ENCODE data around the gene SERINC5.

Gene SERINC5

DNA sequence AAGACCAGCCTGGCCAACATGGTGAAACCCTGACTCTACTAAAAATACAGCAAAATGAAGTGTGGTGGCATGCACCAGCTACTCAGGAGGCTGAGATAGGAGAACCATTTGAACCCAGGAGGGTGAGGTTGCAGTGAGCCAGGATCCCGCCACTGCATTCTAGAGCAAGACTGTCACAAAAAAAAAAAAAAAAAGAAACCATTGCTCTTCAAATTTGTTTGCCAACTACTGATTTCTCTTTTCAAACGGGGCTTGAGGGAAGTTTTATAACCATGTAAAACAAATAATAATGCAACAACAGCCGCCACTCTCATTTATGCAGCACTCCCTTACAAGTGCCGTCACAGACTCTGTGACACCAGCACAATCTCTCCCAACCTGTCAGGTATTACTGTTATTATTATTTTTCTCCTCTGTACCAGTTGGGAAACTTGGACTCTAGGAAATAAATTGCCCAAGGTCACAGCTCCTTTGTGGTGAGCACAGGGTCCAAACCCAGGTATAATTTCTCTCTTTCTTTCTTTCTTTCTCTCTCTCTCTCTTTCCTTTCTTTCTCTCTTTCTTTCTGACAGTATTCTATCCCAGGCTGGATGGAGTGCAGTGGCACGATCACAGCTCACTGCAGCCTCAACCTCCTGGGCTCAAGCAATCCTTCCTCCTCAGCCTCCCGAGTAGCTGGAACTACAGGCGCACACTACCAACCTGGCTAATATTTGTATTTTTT lies 25.4 kb downstream of the SERINC5 start:
- DNase-seq (ENCODE audit: extremely low read depth in 1 of 2, low read depth in 1 of 2): no peak

DNA sequence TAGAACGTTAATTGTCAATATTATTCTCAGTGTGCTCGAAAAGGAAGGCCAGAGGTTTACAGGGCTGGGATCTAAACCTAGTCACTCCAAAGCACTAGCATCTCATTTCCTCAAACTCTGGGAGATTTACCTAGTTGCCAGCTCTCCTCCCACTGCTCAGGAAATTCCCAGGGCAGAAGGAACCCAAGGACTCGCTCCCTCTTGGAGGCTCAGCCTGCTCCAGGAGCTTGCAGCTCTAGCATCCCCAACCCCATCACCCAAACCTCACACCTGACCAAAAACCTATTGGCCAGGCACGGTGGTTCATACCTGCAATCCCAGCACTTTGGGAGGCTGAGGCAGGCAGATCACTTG lies 26.0 kb downstream of the SERINC5 start:
- no peak for DNase-seq (ENCODE audit: extremely low read depth in 1 of 2, low read depth in 1 of 2)

DNA sequence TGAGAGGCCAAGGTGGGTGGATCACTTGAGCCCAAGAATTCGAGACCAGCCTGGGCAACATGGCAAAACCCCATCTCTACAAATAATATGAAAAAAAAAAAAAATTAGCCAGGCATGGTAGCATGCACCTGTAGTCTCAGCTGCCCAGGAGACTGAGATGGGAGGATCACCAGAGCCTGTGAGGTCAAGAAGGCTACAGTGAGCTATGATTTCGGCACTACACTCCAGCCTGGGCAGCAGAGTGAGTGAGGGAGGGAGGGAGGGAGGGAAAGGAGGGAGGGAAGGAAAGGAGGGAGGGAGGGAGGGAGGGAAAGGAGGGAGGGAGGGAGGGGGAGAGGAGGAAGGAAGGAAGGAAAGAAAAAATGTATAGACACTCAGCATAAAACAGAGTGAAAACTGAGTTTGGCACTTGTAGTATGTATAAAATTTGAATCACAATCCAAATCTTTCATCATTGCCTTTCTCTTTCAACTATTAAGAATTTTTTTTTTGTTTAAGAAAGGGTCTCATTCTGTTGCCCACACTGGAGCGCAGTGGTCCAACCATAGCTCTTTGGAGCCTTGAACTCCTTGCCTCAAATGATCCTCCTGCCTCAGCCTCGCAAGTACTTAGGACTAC lies 27.8 kb downstream of the SERINC5 start:
- no peak for DNase-seq (ENCODE audit: extremely low read depth in 1 of 2, low read depth in 1 of 2)

- no peak for DNase-seq (ENCODE audit: extremely low read depth in 1 of 2, low read depth in 1 of 2)
These were observed 29.9 kb downstream of the SERINC5 start for GRCh38 chr5:80225934-80226326.

- DNase-seq (ENCODE audit: extremely low read depth in 1 of 2, low read depth in 1 of 2): no peak
These were observed 30.5 kb downstream of the SERINC5 start for GRCh38 chr5:80225189-80225933.

DNA sequence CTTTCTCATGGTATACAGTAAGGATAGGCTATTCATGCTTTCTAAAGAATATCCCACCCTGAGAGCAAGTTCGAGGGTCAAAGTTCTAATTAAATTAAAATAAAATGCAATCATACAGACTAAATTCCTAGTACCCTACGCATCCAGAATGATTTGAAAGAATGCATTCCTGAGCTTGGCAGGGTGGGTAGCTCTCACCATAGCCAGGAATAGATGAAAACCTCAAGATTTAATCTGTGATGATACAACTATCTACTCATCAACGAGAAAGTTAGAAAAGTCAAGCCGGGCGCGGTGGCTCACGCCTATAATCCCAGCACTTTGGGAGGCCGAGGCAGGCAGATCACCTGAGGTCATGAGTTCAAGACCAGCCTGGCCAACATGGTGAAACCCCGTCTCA lies 32.3 kb downstream of the SERINC5 start:
- no peak for DNase-seq (ENCODE audit: extremely low read depth in 1 of 2, low read depth in 1 of 2)

DNA sequence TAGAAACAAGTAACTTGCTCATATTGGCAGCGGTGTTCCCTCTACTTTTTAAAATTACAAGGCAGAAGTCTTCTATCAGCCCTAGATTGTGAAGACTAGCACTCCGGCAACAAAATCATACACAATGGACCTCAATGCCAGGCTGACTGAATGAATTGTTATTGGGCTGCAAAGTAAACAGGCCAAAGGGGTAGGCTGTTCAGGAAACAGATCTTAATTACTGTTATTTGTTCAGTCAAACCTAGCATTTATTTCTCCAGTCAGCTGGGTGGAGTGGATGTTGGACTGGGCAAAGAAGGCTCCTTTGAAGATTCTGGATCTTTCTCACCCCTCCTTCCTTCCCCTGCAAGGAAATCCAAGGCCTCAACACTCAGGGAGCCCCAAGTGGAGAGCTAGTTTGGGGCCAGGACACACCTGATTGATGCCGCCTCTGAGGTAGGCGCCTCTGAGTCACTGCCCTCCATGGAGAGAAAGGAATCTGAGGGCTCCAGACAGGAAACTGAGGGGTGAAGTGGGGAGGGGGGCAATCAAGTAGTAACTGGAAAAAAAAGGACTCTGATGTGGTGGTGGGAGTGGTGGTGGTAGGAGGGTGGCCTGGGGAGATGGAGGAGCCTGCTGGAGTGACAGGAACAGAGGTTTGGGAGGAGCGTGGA lies 35.5 kb downstream of the SERINC5 start:
- no peak for DNase-seq (ENCODE audit: extremely low read depth in 1 of 2, low read depth in 1 of 2)

DNA sequence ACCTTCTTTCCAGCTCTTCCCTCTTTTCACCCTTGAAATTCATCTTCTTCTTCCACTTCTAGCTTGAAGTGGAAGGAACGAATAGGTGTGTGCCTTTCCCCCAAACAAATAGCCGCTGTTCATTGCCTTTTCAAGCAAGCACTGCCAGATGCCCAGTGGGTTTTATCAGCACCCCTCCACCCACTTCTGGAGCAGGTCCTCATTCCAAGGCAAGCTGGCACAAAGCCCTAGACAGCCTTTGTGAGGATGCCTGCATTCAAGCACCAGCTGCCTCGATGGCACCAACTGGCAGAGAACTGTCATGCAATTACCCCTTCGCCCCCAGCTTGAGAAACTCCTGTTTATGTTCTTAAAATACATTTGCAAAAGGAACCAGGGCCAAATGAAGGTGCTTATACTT lies 36.5 kb downstream of the SERINC5 start:
- no peak for DNase-seq (ENCODE audit: extremely low read depth in 1 of 2, low read depth in 1 of 2)

- no peak for DNase-seq (ENCODE audit: extremely low read depth in 1 of 2, low read depth in 1 of 2)
These were observed 38.2 kb downstream of the SERINC5 start for GRCh38 chr5:80217667-80218066.

DNA sequence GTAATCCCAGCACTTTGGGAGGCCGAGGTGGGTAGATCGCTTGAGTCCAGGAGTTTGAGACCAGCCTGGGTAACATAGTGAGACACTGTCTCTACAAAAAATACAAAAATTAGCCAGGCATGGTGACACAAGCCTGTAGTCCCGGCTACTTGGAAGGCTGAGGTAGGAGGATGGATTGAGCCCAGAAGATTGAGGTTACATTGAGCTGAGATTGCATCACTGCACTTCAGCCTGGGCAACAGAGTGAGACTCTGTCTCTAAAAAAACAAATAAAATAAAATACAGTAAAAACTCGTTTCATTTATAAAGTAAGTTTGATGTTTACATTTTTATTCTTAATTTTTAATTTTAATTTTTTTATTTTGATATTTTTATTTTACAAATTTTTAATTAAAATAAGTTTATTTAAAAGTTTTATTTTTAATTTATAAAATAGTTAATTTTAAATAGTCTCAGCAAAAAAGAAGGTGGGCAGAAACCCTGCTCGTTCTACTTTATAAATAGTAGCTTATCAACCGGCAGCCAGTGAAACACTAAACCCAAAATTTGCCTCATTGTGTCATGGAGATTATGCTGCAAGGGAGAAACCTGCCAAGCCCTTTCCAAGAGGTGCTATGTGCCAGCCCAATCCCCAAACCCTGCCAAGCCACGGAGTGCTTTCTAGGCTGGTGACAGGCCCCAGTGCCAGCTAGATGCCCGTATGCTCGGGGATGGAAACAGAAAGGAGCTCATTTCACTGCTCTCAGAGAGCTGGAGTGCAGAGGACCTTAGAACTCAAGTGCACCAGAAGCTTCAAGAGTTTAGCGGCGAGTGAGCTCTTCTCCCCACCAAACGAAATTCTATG lies 38.9 kb downstream of the SERINC5 start:
- no peak for DNase-seq (ENCODE audit: extremely low read depth in 1 of 2, low read depth in 1 of 2)

DNA sequence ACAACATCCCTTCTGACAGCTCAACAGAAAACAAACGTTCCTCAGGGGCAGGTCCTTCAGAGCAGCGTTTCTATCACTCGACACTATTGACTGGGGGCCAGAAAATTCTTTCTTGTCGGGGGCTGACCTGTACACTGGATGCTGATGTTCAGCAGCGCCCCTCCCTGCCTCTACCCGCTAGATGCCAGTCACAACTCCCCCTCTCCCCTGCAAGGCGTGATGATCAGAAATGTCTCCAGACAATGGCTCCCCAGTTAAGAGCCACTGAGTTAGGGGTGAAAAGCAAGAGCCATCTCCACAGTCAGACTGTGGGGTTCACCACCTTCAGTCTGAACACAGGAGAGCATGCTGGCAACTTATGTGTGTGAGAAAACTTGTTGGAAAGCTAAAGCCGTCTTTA lies 39.8 kb downstream of the SERINC5 start:
- no peak for DNase-seq (ENCODE audit: extremely low read depth in 1 of 2, low read depth in 1 of 2)

DNA sequence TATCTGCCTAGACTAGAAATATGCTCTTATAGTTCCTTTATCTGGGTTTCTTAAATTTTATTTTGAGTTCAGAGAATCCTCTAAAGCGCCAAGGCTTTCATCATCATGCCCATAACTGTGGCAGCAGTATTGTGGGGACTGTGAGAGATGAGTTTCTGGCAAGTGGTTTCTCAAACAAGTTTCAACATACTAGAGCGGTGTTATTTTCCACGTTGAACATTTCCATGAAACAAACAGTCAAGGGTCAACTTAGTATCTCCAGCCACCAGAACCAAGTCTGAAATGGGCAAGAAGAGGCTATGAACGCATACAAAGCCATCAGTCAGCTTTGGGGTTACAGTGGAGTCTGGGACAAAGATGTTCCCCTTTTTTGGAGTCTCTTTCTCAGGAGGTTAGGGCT lies 40.3 kb downstream of the SERINC5 start:
- no peak for DNase-seq (ENCODE audit: extremely low read depth in 1 of 2, low read depth in 1 of 2)

GRCh38 chr5:80213466-80213865 lies 42.4 kb downstream of the SERINC5 start:
- no peak for DNase-seq (ENCODE audit: extremely low read depth in 1 of 2, low read depth in 1 of 2)

DNA sequence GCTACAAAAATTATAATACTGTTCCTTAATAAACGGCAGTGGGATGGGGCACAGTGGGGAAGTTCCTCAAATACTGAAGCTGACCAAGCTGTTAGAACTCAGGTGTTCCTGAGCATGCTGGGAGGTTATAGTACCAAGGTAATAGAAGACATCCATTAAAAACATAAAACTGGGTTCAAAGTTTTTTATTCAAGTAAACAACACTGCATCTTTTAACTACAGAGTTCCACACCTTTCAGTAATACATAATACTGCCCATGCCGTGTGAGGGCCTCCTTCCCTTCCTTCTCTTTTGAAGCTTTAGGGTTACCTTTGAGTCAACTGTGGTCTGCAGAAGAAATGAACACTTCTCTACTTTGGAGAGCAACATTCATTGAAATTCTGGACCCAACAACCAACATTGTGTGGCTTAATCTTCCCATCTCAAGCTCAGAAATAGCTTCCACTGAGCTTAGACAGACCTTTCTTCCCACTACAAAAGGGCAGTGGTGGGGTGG lies 43.6 kb downstream of the SERINC5 start:
- no peak for DNase-seq (ENCODE audit: extremely low read depth in 1 of 2, low read depth in 1 of 2)

GRCh38 chr5:80211327-80211726 lies 44.5 kb downstream of the SERINC5 start:
- no peak for DNase-seq (ENCODE audit: extremely low read depth in 1 of 2, low read depth in 1 of 2)

DNA sequence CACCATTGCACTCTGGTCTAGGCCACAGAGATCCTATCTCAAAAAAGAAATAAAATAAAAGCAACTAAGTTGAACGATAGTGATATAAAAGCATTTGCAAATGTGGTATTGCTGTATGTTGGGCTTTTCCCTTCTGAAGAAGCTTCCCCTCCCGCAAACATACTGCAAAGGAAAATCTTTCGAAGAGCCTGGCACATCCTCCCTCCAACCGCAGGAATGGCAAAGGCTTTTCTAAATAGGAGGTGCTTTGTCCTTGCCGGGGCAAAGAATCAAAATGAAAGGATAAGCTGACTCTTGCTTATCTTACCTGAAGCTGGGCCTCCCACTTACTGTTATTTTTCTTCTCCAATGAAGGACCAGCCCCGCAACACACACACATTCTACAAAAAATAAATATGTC lies 45.8 kb downstream of the SERINC5 start:
- DNase-seq (ENCODE audit: extremely low read depth in 1 of 2, low read depth in 1 of 2): no peak

- no peak for DNase-seq (ENCODE audit: extremely low read depth in 1 of 2, low read depth in 1 of 2)
These were observed 47.5 kb downstream of the SERINC5 start for GRCh38 chr5:80208381-80208780.

- DNase-seq (ENCODE audit: extremely low read depth in 1 of 2, low read depth in 1 of 2): no peak
These were observed 48.0 kb downstream of the SERINC5 start for GRCh38 chr5:80207832-80208231.

DNA sequence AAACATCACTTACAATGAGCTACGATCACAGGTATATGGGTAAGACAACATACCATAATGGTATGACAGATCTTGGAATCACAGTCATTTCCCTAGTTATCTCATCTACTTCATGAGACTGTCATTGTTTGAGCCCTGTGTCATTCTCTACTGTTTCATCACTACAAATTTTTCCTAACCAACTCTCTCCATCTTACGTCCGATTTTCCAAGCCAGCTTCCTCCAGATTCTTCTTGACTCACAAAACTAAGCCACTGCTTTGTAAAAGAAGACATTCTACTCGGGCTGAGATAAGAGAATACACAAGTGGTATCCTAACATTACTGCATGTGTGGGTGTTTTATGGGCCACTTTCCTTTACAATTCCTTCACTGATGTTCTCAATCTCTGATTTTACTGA lies 49.6 kb downstream of the SERINC5 start:
- DNase-seq (ENCODE audit: extremely low read depth in 1 of 2, low read depth in 1 of 2): no peak

DNA sequence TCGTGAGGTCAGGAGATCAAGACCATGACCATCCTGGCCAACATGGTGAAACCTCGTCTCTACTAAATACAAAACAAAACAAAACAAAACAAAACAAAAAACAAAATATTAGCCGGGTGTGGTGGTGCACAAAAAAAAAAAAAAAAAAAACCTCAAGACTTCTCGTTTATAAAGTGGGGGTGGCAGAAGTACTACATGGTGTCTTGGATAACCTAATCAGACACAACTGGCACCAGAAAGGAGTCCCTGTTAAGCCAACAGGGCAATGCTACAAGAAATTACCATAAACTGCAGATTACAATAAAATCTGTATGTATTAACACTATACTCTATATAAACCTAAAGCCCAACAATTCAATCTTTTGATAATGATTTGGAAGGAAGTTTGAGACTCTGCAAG lies 50.0 kb downstream of the SERINC5 start:
- DNase-seq (ENCODE audit: extremely low read depth in 1 of 2, low read depth in 1 of 2): no peak
